ENCODE measurements around the gene PAK4.
"Not testable (repeated sequence)": the region's sequence is repeated elsewhere in the genome, so short reads cannot be mapped to it uniquely, and the experiment has no call there.

PAK4 gene

DNA sequence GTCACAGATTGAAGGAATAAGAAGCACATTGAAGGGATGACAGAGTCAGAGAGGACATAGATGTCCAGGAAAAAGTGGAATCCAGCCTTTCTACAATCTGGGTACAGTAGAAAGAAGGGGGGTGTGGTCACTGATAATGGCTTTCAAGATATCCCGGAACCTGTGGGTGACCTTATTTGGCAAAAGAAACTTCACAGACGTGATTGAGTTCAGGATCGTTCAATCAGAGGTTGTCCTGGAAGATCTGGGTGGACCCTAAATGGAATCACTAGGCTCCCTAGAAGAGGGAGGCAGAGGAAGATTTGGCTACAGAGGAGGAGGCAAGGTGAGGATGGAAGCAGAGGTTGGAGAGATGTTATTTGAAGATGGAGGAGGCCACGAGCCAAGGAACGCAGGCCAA lies 91.5 kb downstream of the PAK4 start:
- no peak for DNase-seq

DNA sequence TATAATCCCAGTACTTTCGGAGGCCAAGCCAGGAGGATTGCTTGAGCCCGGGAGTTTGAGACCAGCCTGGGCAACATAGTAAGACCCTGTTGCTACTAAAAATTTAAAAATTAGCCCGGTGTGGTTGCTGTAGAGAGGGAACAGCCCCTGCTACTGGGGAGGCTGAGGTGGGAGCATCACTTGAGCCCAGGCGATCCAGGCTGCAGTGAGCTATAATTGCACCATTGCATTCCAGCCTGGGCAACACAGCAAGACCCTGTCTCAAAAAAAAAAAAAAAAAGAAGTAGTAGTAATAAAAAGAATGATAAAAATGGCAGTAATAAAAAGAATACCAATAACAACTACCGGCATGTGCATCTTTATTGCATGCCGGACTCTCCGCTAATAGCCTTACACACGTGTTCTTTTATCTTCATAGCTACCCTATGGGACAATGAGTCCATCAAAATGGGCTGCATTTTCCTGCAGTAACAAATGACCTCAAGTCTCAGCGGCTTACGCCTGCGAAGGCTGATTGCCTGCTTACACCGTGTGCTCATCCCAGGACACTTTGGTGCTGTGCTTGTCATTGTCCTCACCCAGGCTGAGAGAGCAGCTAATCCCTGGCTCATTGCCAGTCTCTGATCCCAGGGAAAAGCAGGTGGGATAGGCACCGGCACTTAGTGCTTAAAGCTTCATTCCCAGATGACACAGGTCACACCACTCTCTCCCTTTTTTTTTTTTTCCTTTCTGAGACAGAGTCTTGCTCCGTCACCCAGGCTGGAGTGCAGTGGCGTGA lies 92.8 kb downstream of the PAK4 start:
- no peak for DNase-seq

DNA sequence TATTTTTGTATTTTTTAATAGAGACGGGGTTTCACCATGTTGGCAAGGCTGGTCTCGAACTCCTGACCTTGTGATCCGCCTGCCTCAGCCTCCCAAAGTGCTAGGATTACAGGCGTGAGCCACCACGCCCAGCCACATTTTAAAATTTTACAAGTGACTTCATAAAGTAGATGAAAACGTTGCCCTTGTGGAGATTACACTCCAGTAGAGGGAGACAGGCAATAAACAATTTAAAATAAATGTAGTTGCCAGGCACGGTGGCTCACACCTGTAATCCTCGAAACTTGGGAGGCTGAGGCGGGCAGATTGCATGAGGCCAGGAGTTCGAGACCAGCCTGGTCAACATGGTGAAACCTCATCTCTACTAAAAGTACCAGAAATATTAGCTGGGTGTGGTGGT lies 93.5 kb downstream of the PAK4 start:
- DNase-seq: not testable (repeated sequence)

DNA sequence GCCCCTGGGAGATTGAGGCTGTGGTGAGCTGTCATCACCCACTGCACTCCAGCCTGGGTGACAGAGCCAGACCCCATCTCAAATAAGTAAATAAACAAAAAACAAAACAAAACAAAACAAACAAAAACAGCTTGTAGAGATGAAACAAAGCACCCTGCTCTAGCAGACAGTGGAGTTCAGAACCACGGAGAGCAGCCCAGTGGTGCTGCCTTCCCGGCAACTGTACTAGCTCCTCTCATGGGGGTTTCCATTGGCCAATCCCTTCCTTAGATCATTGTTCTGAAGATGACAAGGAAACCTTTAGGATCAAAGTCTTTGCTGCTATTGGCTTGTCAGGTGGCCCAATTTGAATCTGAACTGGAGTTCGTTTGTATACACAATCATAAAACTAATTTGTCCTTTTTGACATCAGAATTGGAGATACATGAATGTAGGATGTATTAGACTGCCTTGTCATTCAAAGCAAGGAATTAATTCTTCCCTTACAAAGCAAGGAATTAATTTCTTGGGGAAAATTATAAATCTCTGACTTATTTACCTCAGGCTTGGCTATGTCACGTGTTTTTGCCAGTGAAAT lies 98.2 kb downstream of the PAK4 start:
- DNase-seq: no peak

DNA sequence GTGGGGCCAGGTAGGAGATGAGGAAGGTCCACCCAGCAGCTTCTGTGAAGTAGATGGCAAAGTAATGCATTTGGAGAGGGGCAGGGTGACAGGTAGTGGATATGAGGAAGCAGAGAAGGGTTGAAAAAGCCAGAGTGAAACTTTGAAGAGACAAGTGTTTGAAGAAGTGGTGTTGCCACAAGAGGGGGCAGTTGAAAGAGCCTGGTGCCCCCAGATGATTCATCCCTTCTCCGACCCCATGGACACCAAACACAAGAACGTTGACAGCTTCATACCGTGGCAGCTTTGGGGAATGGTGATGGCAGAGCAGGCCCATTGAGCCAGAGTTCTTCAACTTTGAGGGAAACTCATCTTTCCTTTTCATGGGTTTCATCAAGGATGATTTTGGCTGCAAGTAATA lies 99.3 kb downstream of the PAK4 start:
- DNase-seq: no peak
